OCI-LY1 (cell line): ENCODE data around the gene SCUBE2.

Source experiments
- H2AFZ ChIP-seq: fragments of 200-600 bp; sonication (generic), shearing (Covaris generic); 2 replicates; pipeline ENCODE4 v1.6.0; 2014; ENCODE audit warnings: antibody characterized with exemption, mild to moderate bottlenecking, low read length
- H3F3A ChIP-seq: fragments of 200-600 bp; sonication (generic), shearing (Covaris generic); 2 replicates; pipeline ENCODE4 v1.6.0; 2014; ENCODE audit warnings: mild to moderate bottlenecking, antibody characterized with exemption, low read length, moderate library complexity; ENCODE audit not compliant: insufficient read depth
- H3K27ac ChIP-seq: fragments of 200-600 bp; sonication (generic); 2 replicates; pipeline ENCODE4 v1.5.1; 2014; ENCODE audit warnings: low read length, mixed run types, mild to moderate bottlenecking, low read depth; ENCODE audit not compliant: poor library complexity, severe bottlenecking
- H3K27me3 ChIP-seq: fragments of 200-600 bp; sonication (generic); 2 replicates; pipeline ENCODE4 v1.6.0; 2014; ENCODE audit warnings: antibody characterized with exemption, mild to moderate bottlenecking, low read length, moderate library complexity; ENCODE audit not compliant: insufficient read depth
- H3K36me3 ChIP-seq: fragments of 200-600 bp; sonication (generic); 2 replicates; pipeline ENCODE4 v1.6.1; 2014; ENCODE audit warnings: mild to moderate bottlenecking, antibody characterized with exemption, low read length, moderate library complexity, mixed read lengths; ENCODE audit not compliant: insufficient read depth
- H3K4me1 ChIP-seq: fragments of 200-600 bp; sonication (generic); 2 replicates; pipeline ENCODE4 v1.5.1; 2014; ENCODE audit warnings: mild to moderate bottlenecking, low read length, moderate library complexity; ENCODE audit not compliant: insufficient read depth, severe bottlenecking
- H3K4me2 ChIP-seq: fragments of 200-600 bp; sonication (generic), shearing (Covaris generic); 2 replicates; pipeline ENCODE4 v1.6.1; 2014; ENCODE audit warnings: low read length
- H3K4me3 ChIP-seq: fragments of 200-600 bp; sonication (generic); 2 replicates; pipeline ENCODE4 v1.5.1; 2014; ENCODE audit warnings: low read length, low read depth, mild to moderate bottlenecking, mixed read lengths; ENCODE audit not compliant: poor library complexity, severe bottlenecking
- H3K79me2 ChIP-seq: fragments of 200-600 bp; shearing (Covaris generic); 2 replicates; pipeline ENCODE4 v1.6.1; 2016; ENCODE audit warnings: mixed run types, low read length, mixed read lengths; ENCODE audit not compliant: insufficient read depth
- H3K9ac ChIP-seq: fragments of 200-600 bp; sonication (generic), shearing (Covaris generic); 2 replicates; pipeline ENCODE4 v1.6.1; 2014; ENCODE audit warnings: mild to moderate bottlenecking, low read length, mixed read lengths
- H3K9me2 ChIP-seq: fragments of 200-600 bp; sonication (generic), shearing (Covaris generic); 2 replicates; pipeline ENCODE4 v1.6.1; 2014; ENCODE audit warnings: low read depth, mild to moderate bottlenecking, low read length, mixed read lengths
- H3K9me3 ChIP-seq: fragments of 200-600 bp; shearing (Covaris generic); 2 replicates; pipeline ENCODE4 v1.6.1; 2014; ENCODE audit warnings: low read length, mixed read lengths
- H4K20me1 ChIP-seq: fragments of 200-600 bp; sonication (generic), shearing (Covaris generic); 2 replicates; pipeline ENCODE4 v1.6.0; 2016; ENCODE audit warnings: mild to moderate bottlenecking, low read length; ENCODE audit not compliant: insufficient read depth
- CTCF ChIP-seq: fragments of 200-600 bp; sonication (generic), shearing (Covaris generic); IDR thresholded peaks from 2 replicates; pipeline ENCODE4 v1.5.1; 2017; ENCODE audit warnings: mild to moderate bottlenecking, antibody characterized with exemption, low read length, moderate library complexity, mixed read lengths
- EZH2 ChIP-seq: fragments of 200-600 bp; sonication (generic), shearing (Covaris generic); IDR thresholded peaks from 2 replicates; pipeline ENCODE4 v1.8.0; 2017; ENCODE audit warnings: borderline replicate concordance, mixed run types, mild to moderate bottlenecking, antibody characterized with exemption, low read length, moderate library complexity, mixed read lengths

SCUBE2 gene

GRCh38 chr11:9089636-9090035 is 1.8 kb downstream of the SCUBE2 start:
- H3K4me3 ChIP-seq: no peak overlapping the region
- H2AFZ ChIP-seq: no peak overlapping the region
- H3K4me1 ChIP-seq: no peaks in the 10 kb centered on the region
- no peaks in the 10 kb centered on the region for H3K36me3 ChIP-seq
- peaks cover 8% of the 10 kb centered on the region; the same call in 1 of the 2 replicates for H3K27me3 ChIP-seq
- H3K4me2 ChIP-seq: no peak overlapping the region
- H4K20me1 ChIP-seq: no peaks in the 10 kb centered on the region
- H3K9me2 ChIP-seq: no peaks in the 10 kb centered on the region
- H3K9me3 ChIP-seq: no peaks in the 10 kb centered on the region
- H3K9ac ChIP-seq: no peak overlapping the region
- H3F3A ChIP-seq: no peaks in the 10 kb centered on the region
- TF ChIP-seq CTCF (no peak), EZH2 (no peak)
- no peaks in the 10 kb centered on the region for H3K79me2 ChIP-seq
- H3K27ac ChIP-seq: no peak overlapping the region

GRCh38 chr11:9089061-9089460 is 2.3 kb downstream of the SCUBE2 start:
- Histone ChIP-seq H3K9ac (no peak overlapping the region), H3K27ac (no peak overlapping the region), H3K4me2 (no peak overlapping the region), H4K20me1 (no peaks in the 10 kb centered on the region), H2AFZ (no peak overlapping the region), H3K4me3 (no peak overlapping the region), H3K9me3 (no peaks in the 10 kb centered on the region), H3F3A (no peaks in the 10 kb centered on the region), H3K4me1 (no peaks in the 10 kb centered on the region), H3K9me2 (no peaks in the 10 kb centered on the region), H3K27me3 (peaks cover 8% of the 10 kb centered on the region; the same call in 1 of the 2 replicates), H3K79me2 (no peaks in the 10 kb centered on the region), H3K36me3 (no peaks in the 10 kb centered on the region)
- no peak for TF ChIP-seq EZH2
- no peak for TF ChIP-seq CTCF

- Histone ChIP-seq H3K27ac (no peak overlapping the region), H2AFZ (no peak overlapping the region), H3K36me3 (no peaks in the 10 kb centered on the region), H3K9me2 (no peaks in the 10 kb centered on the region), H3K4me2 (no peak overlapping the region), H3K9ac (no peak overlapping the region), H3K9me3 (no peaks in the 10 kb centered on the region), H3F3A (no peaks in the 10 kb centered on the region), H4K20me1 (no peaks in the 10 kb centered on the region), H3K4me1 (no peaks in the 10 kb centered on the region), H3K27me3 (no peaks in the 10 kb centered on the region), H3K79me2 (no peaks in the 10 kb centered on the region), H3K4me3 (no peak overlapping the region)
- TF ChIP-seq CTCF (no peak), EZH2 (no peak)
Observed at GRCh38 chr11:9082575-9082974, 8.8 kb downstream of the SCUBE2 start.
